Transverse colon (tissue), 4 donors: ENCODE results near the gene CIROP. TPM values are rescaled to one million over a fixed set of nuclear protein-coding genes. Genes with fewer than 3 reads are reported as not detected.

ENCODE experiments used
- DNase-seq: peaks from one replicate; pipeline ENCODE4 v3.0.0-alpha.2; 2019
- H3K27ac ChIP-seq, 4 donors: fragments of 200-600 bp; sonication (generic); 2 replicates each; pipeline ENCODE4 v1.5.1; 2016 to 2018; ENCODE audit warnings: inconsistent platforms in 4 of 4
- H3K27me3 ChIP-seq: fragments of 200-600 bp; sonication (generic); 2 replicates; pipeline ENCODE4 v1.5.1; 2017; ENCODE audit warnings: inconsistent platforms
- H3K36me3 ChIP-seq, 4 donors: fragments of 200-600 bp; sonication (generic); 2 replicates each; pipeline ENCODE4 v1.5.1; 2017 to 2019; ENCODE audit warnings: inconsistent platforms in 4 of 4
- H3K4me1 ChIP-seq, 4 donors: fragments of 200-600 bp; sonication (generic); 2 replicates each; pipeline ENCODE4 v1.5.1; 2017 to 2020; ENCODE audit warnings: inconsistent platforms in 4 of 4
- H3K4me3 ChIP-seq, 4 donors: fragments of 200-600 bp; sonication (generic); 1 replicate in 1 of 4; 2 replicates in 3 of 4; pipeline versions ENCODE4 v1.5.1 to v1.6.1; 2017 to 2019; ENCODE audit warnings: inconsistent platforms in 4 of 4
- H3K9me3 ChIP-seq, 2 donors: fragments of 200-600 bp; sonication (generic); 2 replicates each; pipeline ENCODE4 v1.5.1; 2017 to 2019; ENCODE audit warnings: inconsistent platforms in 2 of 2
- CTCF ChIP-seq, 5 experiments: fragments of 200-600 bp in 3 of 5; fragments of 450-650 bp in 2 of 5; sonication (generic) in 3 of 5; IDR thresholded peaks; 1 replicate in 2 of 5; 2 replicates in 3 of 5; pipeline ENCODE4 v1.5.1; 2016 to 2017; ENCODE audit warnings: antibody characterized with exemption in 5 of 5, inconsistent platforms in 3 of 5, mild to moderate bottlenecking in 2 of 5, moderate library complexity in 1 of 5
- EP300 ChIP-seq: sonication (generic); formaldehyde crosslinking; IDR thresholded peaks from one replicate; pipeline ENCODE4 v1.6.1; 2017; ENCODE audit warnings: antibody characterized with exemption, low read depth
- POLR2A ChIP-seq: fragments of 450-650 bp; IDR thresholded peaks from one replicate; pipeline ENCODE4 v1.6.1; 2016; ENCODE audit warnings: antibody characterized with exemption, mild to moderate bottlenecking, moderate library complexity
- POLR2AphosphoS5 ChIP-seq, 3 donors: sonication (generic); formaldehyde crosslinking; IDR thresholded peaks; one replicate each; pipeline ENCODE4 v1.6.1; 2016; ENCODE audit warnings: antibody characterized with exemption in 3 of 3
- WGBS, 2 donors: methylation state at CpG; one replicate each; pipeline ENCODE4 v1.1.5; 2018; ENCODE audit warnings: low coverage in 1 of 2; 5-methylcytosine and 5-hydroxymethylcytosine counted together
- in situ Hi-C, 4 donors: fragments of 200-750 bp; cut with MboI; loops; one replicate each; pipeline versions ENCODE4 v1.15.0 to v1.15.1; 2017; ENCODE audit warnings: low sequenced_read_pairs in 3 of 4, low pct_ligation_motif_present in 1 of 4, low pct_unique_long_range_greater_than_20kb in 1 of 4
- intact Hi-C: fragments of 100-400 bp; cut with DNase I; formaldehyde crosslinking; loops from one replicate; pipeline ENCODE4 v1.15.1; 2023; ENCODE audit warnings: low total_unique reads
- total RNA-seq, 4 donors: library from RNA; depleted of rRNA; stranded (reverse); fragments of >200 nt; gene quantifications; one replicate each; pipeline ENCODE4 v1.1.0, GENCODE V29; 2016

The CIROP gene
- total RNA-seq, result not detected

- in situ Hi-C loops, result loop anchor here in 3 of 4 donors (25.0 kb wide), 1 partner anchor 183 kb away; the partner anchor contains the start of gene HOMEZ (in 3 of the 3)
- Histone ChIP-seq H3K9me3 (no peaks in the 10 kb centered on the region), H3K27ac (no peak within 1 kb of the TSS), H3K4me3 (no peak within 1 kb of the TSS), H3K4me1 (no peaks in the 10 kb centered on the region), H3K36me3 (no peaks in the 10 kb centered on the region), H3K27me3 (no peaks in the 10 kb centered on the region)
- WGBS, 2 donors, result 80 to 100% methylated on average over 3 to 11 of the region's 11 CpGs
- DNase-seq, result no peak
- intact Hi-C loops, result no loop called here
- TF ChIP-seq POLR2A (no peak), CTCF (IDR thresholded peaks at IDR 0.05) (no peak), POLR2AphosphoS5 (IDR thresholded peaks at IDR 0.05) (no peak), EP300 (no peak)
Observed at GRCh38 chr14:23104591-23105347, at the start of gene CIROP. Gene CIROP, minus strand, starts transcription at chr14:23104989. Its CDS starts 69 bp downstream, at chr14:23104920.

DNA sequence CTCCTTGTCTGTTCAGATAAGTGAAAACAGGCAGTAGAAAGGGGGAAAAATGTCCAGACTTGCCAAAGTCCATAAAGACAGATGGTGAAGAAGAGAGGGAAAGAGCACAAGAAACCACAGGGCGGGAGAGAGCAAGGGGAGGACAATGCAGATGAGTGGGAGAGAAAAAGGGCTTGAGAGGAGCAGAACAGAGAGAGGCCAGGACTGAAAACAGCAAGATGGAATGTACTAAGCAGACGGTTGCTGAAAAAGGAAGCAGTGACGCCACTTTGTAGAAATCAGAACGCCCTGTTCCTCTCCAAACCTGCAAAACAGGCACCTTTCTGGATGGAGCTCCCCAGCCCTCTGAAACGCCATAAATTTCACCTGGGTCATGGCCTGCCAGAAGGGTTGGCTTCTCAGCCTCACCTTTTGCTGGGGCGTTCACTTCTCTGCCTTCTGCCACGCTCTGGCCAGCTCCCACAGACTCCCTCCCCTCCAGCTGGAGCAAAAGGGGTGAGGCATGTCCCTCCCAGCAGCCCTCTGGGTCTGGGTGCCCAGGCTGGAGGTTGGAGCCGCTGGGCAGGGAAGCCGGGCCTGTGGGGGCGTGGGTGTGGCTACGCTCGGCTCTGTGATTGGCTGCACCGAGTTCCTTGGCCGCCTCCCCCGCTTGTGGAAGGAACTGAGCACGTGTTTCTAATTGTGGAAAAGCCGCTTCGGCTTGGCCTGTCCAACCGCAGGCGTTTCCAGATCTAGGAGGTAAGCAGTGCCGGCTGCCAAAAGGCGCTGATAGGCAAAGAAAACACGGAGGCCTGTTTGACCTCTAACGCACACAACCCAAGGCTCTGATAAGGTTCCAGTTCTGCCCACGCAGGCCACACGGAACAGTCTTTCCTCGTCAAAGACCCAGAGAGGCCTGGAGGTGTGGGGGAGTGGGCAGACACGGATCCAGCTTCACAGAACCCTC, 49.3 kb upstream of the CIROP start:
- Histone ChIP-seq H3K9me3 (no peaks in the 10 kb centered on the region), H3K27ac (peak overlapping the region; percentile 77 to 92 (median 82)), H3K36me3 (no peaks in the 10 kb centered on the region), H3K4me1 (peaks cover 10 to 32% (median 22%) of the 10 kb centered on the region in 4 donors), H3K4me3 (peak overlapping the region in 3 of 4 donors; percentile 0 to 19 (median 9)), H3K27me3 (no peaks in the 10 kb centered on the region)
- peak; percentile 85 for DNase-seq
- TF ChIP-seq POLR2AphosphoS5 (IDR thresholded peaks at IDR 0.05) (peak; percentile 8 to 70 (median 63)), POLR2A (peak; percentile 61), CTCF (IDR thresholded peaks at IDR 0.05) (no peak), EP300 (no peak)
- intact Hi-C loops (no loop called here), in situ Hi-C loops (no loop called here)
- WGBS, 2 donors, result 40 to 49% methylated on average over 9 to 27 of the region's 28 CpGs

DNA sequence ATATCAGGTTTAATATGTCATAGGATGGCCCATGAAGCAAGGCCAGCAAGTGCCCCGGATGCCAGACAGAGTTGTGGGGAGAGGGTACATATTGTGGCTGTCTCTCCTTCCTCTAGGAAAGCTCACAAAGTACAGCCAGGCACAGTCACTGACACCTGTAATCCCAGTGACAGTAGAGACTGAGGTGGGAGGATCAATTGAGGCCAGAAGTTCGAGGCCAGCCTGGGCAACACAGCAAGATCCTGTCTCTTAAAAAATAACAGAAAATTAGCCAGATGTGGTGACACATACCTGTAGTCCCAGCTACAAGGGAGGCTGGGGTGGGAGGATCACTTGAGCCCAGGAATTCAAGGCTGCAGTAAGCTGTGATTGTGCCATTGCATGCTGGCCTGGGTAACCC, 46.6 kb upstream of the CIROP start:
- Histone ChIP-seq H3K36me3 (no peaks in the 10 kb centered on the region), H3K4me3 (no peak overlapping the region), H3K4me1 (peaks cover 10 to 32% (median 22%) of the 10 kb centered on the region in 4 donors), H3K27ac (no peak overlapping the region), H3K27me3 (no peaks in the 10 kb centered on the region), H3K9me3 (no peaks in the 10 kb centered on the region)
- intact Hi-C loops (no loop called here), in situ Hi-C loops (no loop called here)
- WGBS, 2 donors, result 86% methylated on average over 2 of the region's 2 CpGs; no CpG with 5 or more reads in 1 of the 2 donors
- DNase-seq, result no peak
- TF ChIP-seq EP300, result no peak
- TF ChIP-seq POLR2A, result no peak
- TF ChIP-seq POLR2AphosphoS5 (IDR thresholded peaks at IDR 0.05), result no peak
- no peak for TF ChIP-seq CTCF (IDR thresholded peaks at IDR 0.05)

DNA sequence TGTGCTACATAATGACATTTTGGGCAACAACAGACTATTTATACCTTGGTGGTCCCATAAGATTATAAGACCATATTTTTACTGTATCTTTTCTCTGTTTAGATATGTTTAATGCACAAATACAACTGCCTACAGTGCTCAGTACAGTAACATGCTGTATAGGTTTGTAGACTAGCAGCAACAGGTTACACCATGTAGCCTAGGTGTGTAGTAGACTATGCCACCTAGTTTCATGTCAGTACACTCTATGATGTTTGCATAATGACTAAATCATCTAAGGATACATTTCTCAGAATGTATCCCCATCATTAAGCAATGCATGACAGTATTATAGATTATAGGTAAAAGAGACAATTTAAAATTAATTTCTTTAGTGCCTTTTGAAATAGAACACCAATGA, 45.0 kb upstream of the CIROP start:
- intact Hi-C loops, result no loop called here
- Histone ChIP-seq H3K4me3 (no peak overlapping the region), H3K36me3 (no peaks in the 10 kb centered on the region), H3K27me3 (no peaks in the 10 kb centered on the region), H3K9me3 (no peaks in the 10 kb centered on the region), H3K4me1 (peaks cover 5 to 21% (median 17%) of the 10 kb centered on the region in 4 donors), H3K27ac (peak overlapping the region in 1 of 4 donors; percentile 63)
- in situ Hi-C loops, result no loop called here
- no peak for TF ChIP-seq POLR2A
- no peak for TF ChIP-seq CTCF (IDR thresholded peaks at IDR 0.05)
- no peak for TF ChIP-seq EP300
- TF ChIP-seq POLR2AphosphoS5 (IDR thresholded peaks at IDR 0.05), result no peak
- no peak for DNase-seq
